HG03342 (cell line): ENCODE data around the gene COL5A1.

Experiments
- ATAC-seq: cut with Tn5 transposase; IDR thresholded peaks from one replicate; pipeline ENCODE4 v1.9.1; 2021; ENCODE audit warnings: mild to moderate bottlenecking, moderate library complexity; ENCODE audit not compliant: unreplicated experiment

Gene COL5A1

DNA sequence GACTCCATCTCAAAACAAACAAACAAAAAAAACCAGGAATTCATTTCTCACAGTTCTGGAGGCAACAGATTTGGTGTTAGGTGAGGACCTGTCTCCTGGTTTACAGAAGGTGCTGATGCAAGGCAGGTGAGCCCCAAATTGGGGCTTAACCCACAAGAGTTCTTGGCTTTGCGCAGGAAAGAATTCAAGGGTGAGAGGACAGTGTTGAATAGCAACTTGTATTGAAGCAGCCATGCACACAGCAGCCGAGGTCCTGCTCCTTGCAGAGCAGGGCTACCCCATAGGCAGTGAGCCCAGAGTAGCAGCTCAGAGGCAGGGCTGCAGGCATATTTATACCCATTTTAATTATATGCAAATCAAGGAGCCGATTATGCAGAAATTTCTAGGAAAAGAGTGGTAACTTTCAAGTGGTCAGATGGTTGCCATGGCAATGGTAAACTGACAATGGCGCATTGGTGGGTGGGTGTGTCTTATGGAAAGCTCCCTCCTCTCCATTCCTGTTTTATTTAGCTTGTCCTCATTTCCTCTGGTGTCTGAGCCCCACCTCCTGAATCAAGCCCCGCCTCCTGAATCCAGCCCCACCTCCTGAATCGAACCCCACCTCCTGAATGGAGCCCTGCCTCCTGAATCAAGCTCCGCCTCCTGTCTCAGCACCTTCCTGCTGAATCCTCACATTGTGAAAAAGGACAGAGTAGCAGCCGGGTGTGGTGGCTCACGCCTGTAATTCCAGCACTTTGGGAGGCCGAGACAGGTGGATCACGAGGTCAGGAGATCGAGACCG is 34.5 kb upstream of the COL5A1 start:
- ATAC-seq = no peak

DNA sequence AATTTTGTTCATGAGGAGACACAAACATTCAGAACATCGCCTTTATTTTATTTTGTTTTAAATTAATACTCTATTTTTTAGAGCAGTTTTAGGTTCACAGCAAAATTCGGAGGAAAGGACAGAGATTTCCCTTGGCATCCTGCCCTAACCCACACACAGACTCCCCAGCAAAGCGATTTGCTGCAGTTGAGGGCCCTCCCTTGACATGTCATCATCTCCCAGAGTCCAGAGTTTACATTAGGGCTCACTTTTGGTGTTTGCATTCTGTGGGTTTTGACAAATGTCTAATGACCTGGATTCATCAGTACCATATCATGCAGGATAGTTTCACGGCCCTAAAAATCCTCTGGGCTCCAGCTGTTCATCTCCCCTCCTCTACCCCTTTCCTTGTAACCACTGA is 33.6 kb upstream of the COL5A1 start:
- ATAC-seq = no peak

DNA sequence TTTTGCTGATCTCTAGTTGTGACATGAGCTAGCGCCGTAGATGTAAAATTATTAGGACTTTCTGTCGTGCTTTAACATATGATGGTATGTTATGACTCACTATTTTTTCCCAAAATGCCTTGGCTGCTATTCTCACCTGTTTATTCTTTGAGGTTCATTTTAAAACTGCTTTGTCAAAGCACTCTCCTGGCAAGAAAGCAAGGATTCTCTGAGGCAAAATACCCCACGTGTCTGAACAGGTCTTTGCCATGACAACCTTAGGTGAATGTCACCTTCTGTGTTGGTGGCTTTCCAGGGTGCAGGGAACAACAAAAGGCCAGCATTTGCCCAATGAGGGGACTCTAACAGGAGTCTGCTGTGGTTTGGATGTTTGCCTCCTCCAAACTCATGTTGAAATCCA is 30.6 kb upstream of the COL5A1 start:
- no peak for ATAC-seq

DNA sequence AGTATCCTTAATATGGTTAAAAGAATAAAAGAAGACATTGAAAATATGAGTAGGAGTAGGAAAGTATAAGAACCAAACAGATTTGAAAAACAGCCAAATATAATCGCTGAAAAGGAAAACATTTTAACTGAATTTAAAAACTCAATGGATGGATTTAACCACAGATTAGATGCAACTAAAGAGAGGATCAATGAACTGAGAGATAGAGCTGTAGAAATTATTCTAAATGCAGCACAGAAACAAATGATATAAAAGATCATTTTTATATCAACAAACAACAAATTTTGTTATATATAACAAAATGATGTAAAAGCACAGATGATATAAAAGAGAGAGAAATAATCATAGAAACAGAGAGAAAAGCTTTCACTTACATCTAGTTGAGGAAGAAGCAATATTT is 29.3 kb upstream of the COL5A1 start:
- ATAC-seq = no peak

DNA sequence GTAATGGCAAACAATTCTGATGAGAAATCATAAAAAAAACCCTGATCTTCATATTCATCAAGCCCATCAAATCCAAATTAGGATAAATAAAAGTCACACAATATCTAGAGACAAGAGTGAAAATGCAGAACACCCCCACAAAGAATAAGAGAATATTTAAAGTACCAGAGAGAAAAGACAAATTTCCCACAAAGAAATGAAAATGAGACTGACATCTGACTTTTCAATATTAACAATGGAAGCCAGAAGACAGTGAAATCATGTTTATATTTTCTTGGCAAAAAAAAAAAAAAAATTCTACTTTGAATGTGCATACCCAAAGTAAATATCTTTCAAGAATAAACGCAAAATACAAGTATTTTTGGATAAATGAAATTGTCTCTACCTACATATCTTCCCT is 28.9 kb upstream of the COL5A1 start:
- ATAC-seq = no peak

DNA sequence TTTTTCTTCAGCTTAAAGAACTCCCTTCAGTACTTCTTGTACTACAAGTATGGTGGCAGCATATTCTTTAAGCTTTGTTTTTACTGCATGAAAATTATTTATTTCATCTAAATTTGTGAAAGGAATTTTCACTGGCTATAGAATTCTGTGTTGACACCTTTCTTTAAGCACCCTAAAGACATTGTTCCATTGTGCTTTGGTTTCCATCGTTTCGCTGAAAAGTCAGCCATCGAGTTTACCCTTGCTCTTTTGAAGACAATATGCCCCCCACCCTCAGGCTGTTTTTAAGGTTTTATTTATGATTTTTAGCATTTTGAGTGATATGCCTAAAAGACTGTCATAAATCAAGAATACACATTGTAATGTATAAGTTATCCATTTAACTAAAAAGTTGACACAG is 27.3 kb upstream of the COL5A1 start:
- no peak for ATAC-seq

DNA sequence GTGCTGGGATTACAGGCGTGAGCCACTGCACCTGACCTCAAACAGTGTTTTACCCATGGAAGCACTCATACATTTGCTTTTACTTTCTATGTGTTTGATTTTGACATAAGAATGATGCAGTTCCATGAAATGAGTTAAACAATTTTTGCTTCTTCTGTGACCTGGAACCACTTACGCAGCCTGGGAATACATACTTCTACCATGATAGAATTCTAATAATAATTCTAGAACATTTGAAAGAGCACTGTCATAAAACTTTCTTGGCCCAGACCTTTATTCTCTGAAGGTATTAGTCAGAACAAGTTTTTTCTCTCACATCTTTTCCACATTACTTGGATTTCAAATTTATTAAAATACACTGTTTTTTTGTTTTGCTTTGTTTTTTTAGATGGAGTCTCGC is 25.3 kb upstream of the COL5A1 start:
- no peak for ATAC-seq

DNA sequence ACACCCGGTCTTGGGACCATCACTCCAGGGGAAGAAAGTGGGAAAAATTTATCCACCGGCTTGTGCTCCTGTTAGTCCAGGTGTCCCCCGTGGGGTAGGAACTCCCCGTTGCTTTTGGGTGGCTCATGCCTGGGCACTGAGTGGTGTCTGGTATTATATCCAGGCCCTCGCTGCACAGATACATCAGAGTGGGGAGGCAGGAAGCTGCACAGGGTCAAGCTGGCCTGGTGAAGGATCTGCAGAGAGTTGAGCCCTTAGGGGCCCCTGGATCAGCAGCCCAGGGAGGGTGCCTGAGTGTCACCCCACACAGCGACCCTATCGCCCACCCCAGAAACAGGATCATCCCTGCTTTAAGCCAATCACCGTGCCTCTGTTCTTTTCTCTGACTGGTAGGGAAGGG is 24.4 kb upstream of the COL5A1 start:
- no peak for ATAC-seq

DNA sequence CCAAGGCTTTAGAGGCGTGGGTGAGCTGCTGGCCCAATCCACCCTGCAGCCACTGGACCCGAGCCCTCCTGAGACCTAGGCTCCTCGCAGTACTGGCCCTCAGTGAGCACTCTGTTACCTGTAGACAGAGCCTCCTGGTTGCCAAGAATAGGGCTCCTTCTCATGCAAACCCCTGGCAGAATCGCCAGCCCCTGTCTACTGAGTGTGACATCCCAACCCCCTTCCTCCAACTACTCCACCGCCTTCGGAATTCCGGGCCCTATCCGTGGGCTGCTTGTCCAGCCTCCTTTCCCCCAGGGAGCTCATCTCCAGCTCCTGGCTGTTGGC is 23.8 kb upstream of the COL5A1 start:
- no peak for ATAC-seq

DNA sequence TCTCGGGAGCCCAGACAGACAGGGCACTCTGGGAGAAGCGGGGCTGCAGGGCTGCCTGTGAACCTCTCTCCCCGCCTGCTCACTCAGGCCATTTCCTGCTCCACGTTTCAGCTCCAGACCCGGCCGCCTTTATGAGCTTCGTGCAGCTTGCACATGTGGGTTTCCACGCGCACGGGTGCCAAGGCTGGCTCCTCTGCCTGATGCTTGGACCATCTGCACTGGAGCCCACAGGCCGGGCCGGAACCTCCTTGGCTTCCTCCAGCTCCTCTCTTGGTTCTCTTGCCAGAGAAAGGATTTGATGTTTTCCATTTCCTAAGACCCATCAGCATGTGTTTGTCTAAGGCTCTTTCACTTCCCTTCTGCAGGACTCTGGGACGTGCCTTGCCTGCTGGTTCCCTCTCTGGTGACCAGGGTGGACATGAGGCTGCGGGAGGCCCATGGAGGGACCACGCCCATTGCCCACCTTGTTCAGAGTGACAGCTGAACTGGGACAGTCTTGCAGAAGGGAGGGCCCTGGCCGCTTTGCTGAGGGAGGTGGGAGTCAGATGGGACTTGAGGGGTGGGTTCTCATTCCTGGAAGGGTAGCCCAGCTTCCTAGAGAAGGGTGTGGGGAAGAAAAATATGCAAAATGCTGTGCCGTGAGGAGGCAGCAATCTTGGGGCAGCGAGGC is 23.3 kb upstream of the COL5A1 start:
- no peak for ATAC-seq

DNA sequence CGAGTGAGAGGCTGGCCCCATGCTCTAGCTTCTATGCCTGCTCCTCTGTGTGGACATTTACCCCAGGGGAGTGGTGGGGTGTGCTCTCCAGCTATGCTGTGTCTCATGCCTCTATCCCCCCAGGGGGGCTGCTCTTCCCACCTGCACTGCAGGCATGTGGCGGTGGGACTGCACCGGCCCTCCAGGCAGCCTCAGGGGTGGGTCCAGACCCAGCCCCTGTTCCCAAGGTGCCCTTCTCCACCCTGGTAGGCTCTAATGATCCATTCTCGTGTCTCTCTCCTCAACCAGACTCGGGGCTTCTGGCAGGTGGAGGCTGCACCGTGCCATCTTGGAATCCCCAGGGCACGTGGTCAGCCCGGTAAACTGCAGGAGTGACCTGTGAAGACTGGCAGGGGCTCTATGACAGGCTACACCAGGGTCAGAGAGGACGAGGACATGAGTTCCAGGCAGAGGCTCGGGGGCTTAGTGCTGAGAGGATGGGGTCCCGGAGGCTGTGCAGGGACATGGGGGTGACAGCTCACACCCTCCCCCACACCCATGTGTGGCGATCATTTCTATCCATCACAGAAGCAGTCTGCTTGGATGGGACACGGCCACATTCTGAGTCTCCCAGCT is 22.7 kb upstream of the COL5A1 start:
- ATAC-seq = no peak

DNA sequence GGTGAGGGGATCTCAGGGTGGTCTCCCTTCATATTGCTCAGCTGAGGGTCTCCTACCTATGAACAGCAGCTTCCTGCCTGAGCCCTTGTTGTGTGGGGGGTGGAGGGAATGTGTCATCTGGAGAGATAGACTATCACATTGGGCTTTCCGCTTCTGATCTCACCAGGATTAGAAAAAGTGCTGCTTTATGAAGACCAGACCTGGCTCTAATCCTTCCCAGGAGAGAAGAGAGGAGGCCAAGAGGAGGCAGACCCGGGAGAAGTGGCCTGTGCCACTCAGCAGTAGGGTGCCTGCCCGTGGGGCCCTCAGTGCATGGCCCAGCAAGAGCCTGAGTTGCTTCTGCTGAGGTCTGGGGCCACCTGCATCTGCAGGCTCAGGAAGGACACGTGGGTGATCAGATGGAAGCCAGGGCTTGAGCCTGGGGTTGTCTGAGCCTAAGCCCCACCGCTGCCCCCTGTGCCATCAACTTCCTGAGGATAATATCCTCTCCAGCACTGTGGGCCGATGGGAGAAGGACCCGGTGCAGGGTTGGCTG is 22.1 kb upstream of the COL5A1 start:
- no peak for ATAC-seq

DNA sequence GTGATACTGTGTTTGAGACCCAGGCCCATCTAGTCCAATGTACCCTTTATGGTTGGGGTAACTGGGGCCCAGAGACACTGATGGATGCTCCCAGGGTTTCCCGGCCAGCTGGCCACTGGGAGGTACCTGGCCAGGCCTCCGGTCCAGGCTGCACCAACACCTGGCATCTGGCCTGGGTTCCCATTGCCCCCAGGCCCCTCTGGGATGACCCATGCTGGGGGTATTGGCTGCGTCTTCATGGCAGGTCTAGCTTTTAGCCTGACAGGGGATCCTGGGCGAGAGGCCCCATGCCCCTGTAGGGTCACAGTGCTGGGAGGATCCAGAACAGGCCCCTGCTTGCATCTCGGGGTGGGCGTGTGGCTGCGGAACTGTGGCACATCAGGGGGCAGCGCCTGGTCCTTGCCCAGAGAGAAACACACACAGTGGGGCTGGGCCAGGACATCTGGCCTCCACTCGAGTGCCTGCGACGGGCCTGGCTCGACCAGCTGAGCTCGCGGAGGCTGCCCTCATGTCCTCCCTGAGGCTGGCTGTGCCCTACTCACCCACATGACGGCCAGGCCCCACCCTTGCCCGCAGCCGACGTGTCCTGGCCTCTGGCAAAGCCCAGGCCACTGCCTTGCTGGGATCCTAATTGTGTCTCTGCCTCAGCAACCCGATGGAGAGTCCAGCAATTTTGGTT is 21.5 kb upstream of the COL5A1 start:
- no peak for ATAC-seq

DNA sequence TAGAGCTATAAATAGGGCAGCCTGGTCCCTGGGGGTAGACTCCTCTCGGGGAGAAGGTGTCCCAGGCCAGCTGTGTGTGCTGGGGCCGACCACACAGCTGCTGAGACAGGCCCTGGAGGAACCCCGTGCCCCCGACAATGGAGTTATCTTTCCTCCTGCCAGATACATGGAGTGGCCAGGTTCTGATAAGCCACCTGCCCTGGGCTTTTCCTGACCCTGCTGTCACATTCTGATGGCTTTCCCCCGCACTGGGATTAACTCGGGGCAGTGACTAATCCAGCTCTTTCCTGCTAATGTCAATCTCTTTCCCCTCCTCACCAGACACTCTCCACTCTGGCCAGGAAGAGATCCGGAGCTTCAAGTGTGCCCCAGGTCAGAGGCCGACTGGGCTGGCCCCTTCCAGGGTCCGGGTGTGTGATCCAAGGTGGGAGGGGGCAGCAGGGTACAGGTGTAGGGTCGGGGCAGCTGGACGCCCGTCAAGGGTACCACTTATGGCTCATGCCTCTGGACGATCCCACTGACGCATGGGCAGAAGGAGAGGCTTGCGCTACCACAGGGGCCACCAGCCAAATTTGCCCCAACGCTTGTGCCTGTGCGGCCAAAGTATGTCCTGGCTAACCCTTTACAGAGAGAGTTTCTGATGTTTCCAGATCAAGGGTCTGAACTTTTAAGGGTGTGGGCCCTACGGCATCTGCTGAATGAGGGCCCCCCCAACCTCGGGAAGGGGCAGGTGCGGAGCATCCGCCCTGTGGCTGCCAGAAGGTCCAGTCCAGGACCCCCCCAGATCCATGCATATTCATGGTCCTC is 20.6 kb upstream of the COL5A1 start:
- ATAC-seq = no peak

DNA sequence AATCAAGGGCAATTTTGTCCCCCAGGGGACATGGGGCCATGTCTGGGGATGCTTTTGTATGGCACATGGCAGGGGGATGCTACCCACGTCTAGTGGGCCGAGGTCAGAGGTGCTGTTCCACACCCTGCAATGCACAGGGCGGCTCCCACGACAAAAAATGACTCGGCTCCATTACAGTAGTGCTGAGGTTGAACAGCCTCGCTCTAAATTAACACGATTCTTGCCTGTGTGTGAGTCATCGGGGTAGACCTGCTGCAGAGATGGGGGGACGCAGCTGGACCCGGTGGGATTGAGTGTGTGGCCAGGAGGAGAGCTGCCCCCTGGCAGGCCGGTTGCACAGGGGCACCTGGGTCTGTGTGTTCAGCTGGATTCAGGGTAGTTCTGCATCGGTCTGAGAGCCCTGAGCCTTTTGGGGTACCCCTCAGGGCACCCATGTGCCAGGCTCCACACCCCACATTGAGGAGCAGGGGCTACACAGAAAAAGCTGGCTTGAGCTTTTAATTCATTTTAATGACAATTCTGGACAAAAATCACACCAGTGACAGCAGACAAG is 20.0 kb upstream of the COL5A1 start:
- ATAC-seq = no peak

DNA sequence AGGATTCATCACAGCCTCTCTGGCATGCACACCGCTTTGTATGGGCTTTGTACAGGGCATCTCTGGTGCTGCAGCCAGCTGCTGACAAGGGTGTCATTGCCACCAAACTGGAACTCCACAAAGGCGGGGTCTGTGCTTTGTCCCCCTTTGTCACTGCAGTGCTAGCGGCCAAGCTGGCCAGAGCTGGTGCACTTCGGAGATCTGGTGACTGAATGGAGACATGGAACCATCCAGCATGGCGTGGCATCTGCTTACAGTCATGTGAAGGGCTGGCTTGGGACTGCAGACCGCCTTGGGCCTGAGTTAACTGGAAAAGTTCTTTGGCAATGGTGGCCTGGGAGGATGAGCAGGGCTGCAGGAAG is 18.7 kb upstream of the COL5A1 start:
- no peak for ATAC-seq

DNA sequence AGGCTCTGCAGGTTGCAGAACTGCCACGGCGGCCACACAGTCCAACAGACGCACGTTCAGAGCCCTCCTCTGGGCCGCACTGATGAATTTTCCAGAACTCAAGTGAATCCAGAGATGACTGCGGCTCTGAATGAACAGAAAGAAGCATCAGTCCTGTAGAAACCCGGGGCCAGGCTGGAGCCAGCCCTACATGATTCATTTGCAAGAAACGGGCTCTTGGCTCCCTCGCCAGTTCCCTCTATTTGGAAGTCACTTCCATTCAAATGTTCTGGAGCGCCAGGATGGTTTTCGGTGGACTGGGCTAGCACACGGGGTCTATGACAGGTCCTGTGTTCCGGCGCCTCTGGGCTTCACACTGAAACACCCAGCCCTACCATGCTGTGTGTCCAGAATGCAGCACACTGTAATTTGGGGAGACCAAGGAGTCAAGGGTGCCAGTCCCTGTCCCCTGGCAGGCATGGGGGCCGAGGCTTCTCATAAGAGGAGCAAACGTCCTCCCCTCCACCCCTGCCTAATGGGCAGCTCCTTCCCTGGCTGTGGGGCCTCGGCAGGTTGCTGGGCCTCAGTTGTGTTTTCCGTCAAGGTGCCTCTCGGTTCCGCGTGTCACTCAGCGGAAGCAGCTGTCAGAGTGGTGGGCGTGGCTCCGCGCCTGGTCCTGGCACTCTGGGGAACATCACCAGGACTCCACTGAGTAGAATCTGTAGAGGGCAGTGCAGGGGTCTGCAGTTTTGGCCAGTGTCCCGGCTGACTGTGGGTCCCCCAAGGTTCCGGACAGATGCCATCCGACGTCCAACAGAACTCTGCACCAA is 18.1 kb upstream of the COL5A1 start:
- ATAC-seq = no peak

DNA sequence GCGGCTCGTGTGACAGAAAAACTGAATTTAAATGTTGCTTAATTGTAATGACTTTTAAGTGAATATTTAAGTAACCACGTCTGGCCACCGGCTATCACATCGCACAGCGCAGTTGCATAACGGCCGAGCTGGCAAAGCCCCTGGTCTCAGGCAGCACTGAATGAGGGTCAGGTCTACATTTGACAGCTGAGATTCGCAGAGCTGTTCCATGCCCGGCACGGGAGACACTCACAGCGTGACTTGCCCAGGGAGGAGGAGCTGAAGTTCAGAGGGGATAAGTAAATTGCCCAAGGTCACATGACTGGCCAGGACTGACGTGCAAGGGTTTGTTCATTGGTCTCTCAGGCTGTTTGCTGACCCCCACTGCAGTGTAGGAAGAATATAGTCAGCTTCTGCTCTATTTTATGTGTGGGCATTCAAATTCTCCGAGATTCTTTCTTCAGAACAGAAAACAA is 17.4 kb upstream of the COL5A1 start:
- no peak for ATAC-seq

DNA sequence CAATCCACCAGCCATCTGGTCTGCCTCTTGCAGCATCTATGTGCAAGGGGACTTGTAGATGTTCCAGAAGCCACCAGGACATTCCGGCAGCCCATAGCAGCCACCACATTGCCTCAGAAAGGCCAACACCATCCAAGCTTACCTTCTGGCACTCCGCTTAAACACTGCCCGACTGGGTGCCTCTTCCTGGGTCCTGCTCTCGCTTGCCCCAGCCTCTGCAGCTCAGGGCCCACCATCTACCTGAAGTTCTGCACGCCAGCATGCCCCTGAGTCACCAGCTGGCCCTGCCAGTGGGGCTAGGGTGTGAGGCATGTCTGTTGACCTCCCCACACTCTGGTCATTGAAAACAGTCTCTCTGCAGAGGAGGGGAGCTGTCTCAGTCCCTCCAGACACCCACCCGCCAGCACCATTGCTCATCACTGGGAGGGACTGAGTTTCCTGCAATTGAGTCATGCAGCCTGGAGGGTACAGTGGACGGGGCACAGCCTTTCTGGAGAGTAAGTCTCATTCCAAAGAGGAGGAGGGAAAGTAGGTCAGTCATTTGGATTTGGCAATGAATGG is 16.9 kb upstream of the COL5A1 start:
- ATAC-seq = no peak
